ENCODE results near the gene FOXI1.
A peak's percentile ranks its signal among the peaks of the same experiment; 100 is the strongest.

FOXI1 gene

GRCh38 chr5:170105642-170106611 is at the start of gene FOXI1:
TSS of gene FOXI1 (plus strand) at chr5:170105897. CDS start at chr5:170105958, 61 bp downstream.
- DNase-seq (ENCODE audit: low spot score) = no peak

GRCh38 chr5:170056561-170057267 is 49.0 kb upstream of the FOXI1 start:
- no peak for DNase-seq (ENCODE audit: low spot score)

GRCh38 chr5:170057311-170057710 is 48.4 kb upstream of the FOXI1 start:
- no peak for DNase-seq (ENCODE audit: low spot score)

GRCh38 chr5:170059221-170059620 is 46.5 kb upstream of the FOXI1 start:
- no peak for DNase-seq (ENCODE audit: low spot score)

- DNase-seq (ENCODE audit: low spot score) = no peak
Measured at GRCh38 chr5:170067152-170067551, 38.5 kb upstream of the FOXI1 start.

- no peak for DNase-seq (ENCODE audit: low spot score)
Measured at GRCh38 chr5:170067574-170068170, 38.0 kb upstream of the FOXI1 start.

- DNase-seq (ENCODE audit: low spot score) = no peak
Measured at GRCh38 chr5:170069512-170069911, 36.2 kb upstream of the FOXI1 start.

GRCh38 chr5:170070556-170071412 is 34.9 kb upstream of the FOXI1 start:
- DNase-seq (ENCODE audit: low spot score) = peak; percentile 15

- no peak for DNase-seq (ENCODE audit: low spot score)
Measured at GRCh38 chr5:170071748-170072147, 33.9 kb upstream of the FOXI1 start.

- DNase-seq (ENCODE audit: low spot score) = no peak
Measured at GRCh38 chr5:170075696-170076095, 30.0 kb upstream of the FOXI1 start.

GRCh38 chr5:170076211-170076610 is 29.5 kb upstream of the FOXI1 start:
- DNase-seq (ENCODE audit: low spot score) = no peak

GRCh38 chr5:170076739-170077138 is 29.0 kb upstream of the FOXI1 start:
- DNase-seq (ENCODE audit: low spot score) = no peak

GRCh38 chr5:170077526-170077925 is 28.2 kb upstream of the FOXI1 start:
- no peak for DNase-seq (ENCODE audit: low spot score)

- no peak for DNase-seq (ENCODE audit: low spot score)
Measured at GRCh38 chr5:170078458-170078857, 27.2 kb upstream of the FOXI1 start.

- no peak for DNase-seq (ENCODE audit: low spot score)
Measured at GRCh38 chr5:170078931-170079330, 26.8 kb upstream of the FOXI1 start.

GRCh38 chr5:170080217-170080616 is 25.5 kb upstream of the FOXI1 start:
- DNase-seq (ENCODE audit: low spot score) = no peak

- DNase-seq (ENCODE audit: low spot score) = no peak
Measured at GRCh38 chr5:170080786-170081445, 24.8 kb upstream of the FOXI1 start.

GRCh38 chr5:170081616-170082015 is 24.1 kb upstream of the FOXI1 start:
- no peak for DNase-seq (ENCODE audit: low spot score)

- DNase-seq (ENCODE audit: low spot score) = no peak
Measured at GRCh38 chr5:170082701-170083100, 23.0 kb upstream of the FOXI1 start.

- no peak for DNase-seq (ENCODE audit: low spot score)
Measured at GRCh38 chr5:170087168-170087817, 18.4 kb upstream of the FOXI1 start.

Data from hematopoietic multipotent progenitor cell treated with erythropoietin and hydrocortisone succinate and interleukin-3 and kit ligand, for 17 days (in vitro differentiated cells).